Ovary (tissue), 3 donors: ENCODE measurements around the gene INVS.

Source experiments
- CTCF ChIP-seq, 3 donors: fragments of 450-650 bp in 2 of 3; fragments of 200-600 bp in 1 of 3; IDR thresholded peaks; one replicate each; pipeline versions ENCODE4 v1.5.1 to v1.8.0; 2016 to 2022; ENCODE audit warnings: antibody characterized with exemption in 3 of 3, mild to moderate bottlenecking in 1 of 3
- EP300 ChIP-seq: sonication (generic); formaldehyde crosslinking; IDR thresholded peaks from one replicate; pipeline ENCODE4 v1.6.1; 2017; ENCODE audit warnings: antibody characterized with exemption
- POLR2A ChIP-seq: fragments of 450-650 bp; IDR thresholded peaks from one replicate; pipeline ENCODE4 v1.6.1; 2017; ENCODE audit warnings: antibody characterized with exemption, mild to moderate bottlenecking, moderate library complexity
- donor health status: DM: no; HTN: no; CAD: no.

- TF ChIP-seq CTCF (IDR thresholded peaks at IDR 0.05) (no peak), EP300 (no peak), POLR2A (no peak)
These were observed 26.2 kb upstream of the INVS start for GRCh38 chr9:100072805-100073204.
